Measurements from ENCODE around the gene GULP1. TPM values are rescaled to one million over a fixed set of nuclear protein-coding genes. Genes with fewer than 3 reads are reported as not detected.

GULP1 gene
- total and polyA plus RNA-seq, 7 experiments from 2014 or later: not detected

DNA sequence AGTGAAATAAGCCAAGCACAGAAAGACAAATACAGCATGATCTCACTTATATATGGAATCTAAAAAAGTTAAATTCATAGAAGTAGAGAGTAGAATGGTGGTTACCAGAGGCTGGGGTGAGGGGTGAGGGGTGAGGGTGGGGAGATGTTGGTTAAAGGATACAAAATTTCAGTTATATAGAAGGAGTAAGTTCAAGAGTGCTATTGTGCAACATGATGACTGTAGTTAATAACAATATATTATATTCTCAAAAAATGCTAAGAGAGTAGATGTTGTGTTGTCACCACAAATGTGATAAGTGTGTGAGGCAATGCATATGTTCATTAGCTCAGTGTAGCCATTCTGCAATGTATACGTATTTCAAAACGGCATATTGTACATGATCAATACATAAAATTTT, 26.4 kb upstream of the GULP1 start:
- H3K36me3 Mint-ChIP-seq: no peaks in the 10 kb centered on the region
- H3K4me3 Mint-ChIP-seq: no peak overlapping the region
- ATAC-seq (no peak), DNase-seq (no peak)
- Histone ChIP-seq H3K36me3 (ENCODE audit: control insufficient read depth in 2 of 3, insufficient read depth in 3 of 3, low read length in 3 of 3) (no peaks in the 10 kb centered on the region), H3K27me3 (ENCODE audit: control insufficient read depth in 2 of 2, insufficient read depth in 2 of 2, low read length in 2 of 2) (no peaks in the 10 kb centered on the region), H3K27ac (ENCODE audit: low read depth, low read length) (no peak overlapping the region), H3K4me3 (ENCODE audit: low read length) (no peak overlapping the region), H3K4me1 (ENCODE audit: control insufficient read depth in 2 of 2, insufficient read depth in 2 of 2, low read length in 2 of 2) (no peaks in the 10 kb centered on the region), H3K9me3 (ENCODE audit: control insufficient read depth in 2 of 3, low read length in 3 of 3) (no peaks in the 10 kb centered on the region)
- peaks cover 0 to 3% (median 0%) of the 10 kb centered on the region in 11 donors for H3K9me3 Mint-ChIP-seq
- intact Hi-C loops (cut with micrococcal nuclease): no loop called here
- H3K4me1 Mint-ChIP-seq: no peaks in the 10 kb centered on the region
- ChIA-PET CTCF (no interaction called here), POLR2A (no interaction called here)
- peaks cover 0 to 6% (median 0%) of the 10 kb centered on the region in 5 donors for H3K27me3 Mint-ChIP-seq
- no peak overlapping the region for H3K27ac Mint-ChIP-seq

DNA sequence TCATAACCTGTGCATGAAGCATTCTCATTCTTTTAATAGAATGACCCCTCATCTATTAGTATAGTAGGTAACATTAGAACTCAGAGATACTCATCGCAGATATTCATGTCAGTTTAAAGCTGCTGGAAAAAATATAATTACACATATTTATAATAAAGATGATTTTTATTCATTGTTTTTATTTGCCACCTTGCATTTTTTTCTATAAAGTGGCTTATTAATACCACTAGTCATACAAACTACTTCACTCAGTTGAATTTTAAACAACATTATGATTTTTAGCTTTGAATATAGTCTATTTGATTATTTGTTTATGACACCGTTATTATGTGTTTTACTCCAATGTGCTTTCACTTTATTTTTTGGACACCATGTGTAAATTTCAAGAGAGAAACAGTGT, 23.9 kb upstream of the GULP1 start:
- ATAC-seq (no peak), DNase-seq (no peak)
- Histone ChIP-seq H3K4me3 (ENCODE audit: low read length) (no peak overlapping the region), H3K4me1 (ENCODE audit: control insufficient read depth in 2 of 2, insufficient read depth in 2 of 2, low read length in 2 of 2) (no peaks in the 10 kb centered on the region), H3K27ac (ENCODE audit: low read depth, low read length) (no peak overlapping the region), H3K27me3 (ENCODE audit: control insufficient read depth in 2 of 2, insufficient read depth in 2 of 2, low read length in 2 of 2) (no peaks in the 10 kb centered on the region), H3K36me3 (ENCODE audit: control insufficient read depth in 2 of 3, insufficient read depth in 3 of 3, low read length in 3 of 3) (no peaks in the 10 kb centered on the region), H3K9me3 (ENCODE audit: control insufficient read depth in 2 of 3, low read length in 3 of 3) (no peaks in the 10 kb centered on the region)
- Mint-ChIP-seq H3K4me1 (no peaks in the 10 kb centered on the region), H3K9me3 (peaks cover 0 to 1% (median 0%) of the 10 kb centered on the region in 11 donors), H3K27ac (no peak overlapping the region), H3K4me3 (no peak overlapping the region), H3K36me3 (no peaks in the 10 kb centered on the region), H3K27me3 (no peaks in the 10 kb centered on the region)
- intact Hi-C loops (cut with micrococcal nuclease): no loop called here
- ChIA-PET CTCF (no interaction called here), POLR2A (no interaction called here)

DNA sequence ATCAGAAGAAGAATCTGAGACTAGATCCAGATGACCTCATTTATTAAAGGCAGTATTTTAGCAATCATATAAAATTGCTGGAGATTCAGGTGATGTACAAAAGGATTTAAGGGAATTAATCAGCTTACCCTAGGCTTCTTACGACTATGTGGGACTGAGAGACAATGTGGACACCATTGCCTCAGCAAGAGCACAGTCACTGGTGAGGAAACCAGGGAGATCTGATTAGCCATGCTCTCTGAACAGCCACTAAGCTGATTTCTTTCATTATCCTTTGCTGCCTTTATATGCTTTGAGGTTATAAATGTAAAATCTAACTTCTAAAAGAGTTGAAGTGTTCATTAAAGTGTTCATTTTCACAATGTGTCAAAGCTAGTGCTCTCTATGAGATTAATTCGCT, 22.7 kb upstream of the GULP1 start:
- no peaks in the 10 kb centered on the region for H3K4me1 Mint-ChIP-seq
- Histone ChIP-seq H3K27ac (ENCODE audit: low read depth, low read length) (no peak overlapping the region), H3K4me1 (ENCODE audit: control insufficient read depth in 2 of 2, insufficient read depth in 2 of 2, low read length in 2 of 2) (no peaks in the 10 kb centered on the region), H3K36me3 (ENCODE audit: control insufficient read depth in 2 of 3, insufficient read depth in 3 of 3, low read length in 3 of 3) (no peaks in the 10 kb centered on the region), H3K27me3 (ENCODE audit: control insufficient read depth in 2 of 2, insufficient read depth in 2 of 2, low read length in 2 of 2) (no peaks in the 10 kb centered on the region), H3K9me3 (ENCODE audit: control insufficient read depth in 2 of 3, low read length in 3 of 3) (no peaks in the 10 kb centered on the region), H3K4me3 (ENCODE audit: low read length) (no peak overlapping the region)
- CTCF ChIA-PET: no interaction called here
- ATAC-seq (no peak), DNase-seq (no peak)
- H3K27me3 Mint-ChIP-seq: no peaks in the 10 kb centered on the region
- intact Hi-C loops (cut with micrococcal nuclease): no loop called here
- POLR2A ChIA-PET: no interaction called here
- H3K9me3 Mint-ChIP-seq: peaks cover 0 to 1% (median 0%) of the 10 kb centered on the region in 11 donors
- H3K36me3 Mint-ChIP-seq: no peaks in the 10 kb centered on the region
- no peak overlapping the region for H3K27ac Mint-ChIP-seq
- no peak overlapping the region for H3K4me3 Mint-ChIP-seq

DNA sequence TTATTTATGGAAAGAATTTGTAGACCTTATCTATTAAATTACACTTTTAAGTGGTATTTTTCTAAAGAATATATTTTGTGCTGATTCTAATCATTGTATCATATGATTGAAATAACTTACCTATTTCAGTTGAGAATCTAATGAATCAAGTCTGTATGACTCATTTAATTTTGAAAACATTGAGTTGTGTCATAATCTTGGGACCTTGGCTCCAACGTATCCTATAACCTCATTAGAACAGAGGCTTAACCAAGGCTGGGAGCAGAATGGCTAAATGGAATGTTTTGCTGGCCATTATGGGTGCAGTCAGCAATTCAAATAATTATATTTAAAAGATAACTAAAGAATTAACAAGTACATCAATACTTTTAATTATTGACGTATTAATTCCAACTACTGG, 19.6 kb upstream of the GULP1 start:
- POLR2A ChIA-PET: no interaction called here
- H3K27me3 ChIP-seq (ENCODE audit: control insufficient read depth in 2 of 2, insufficient read depth in 2 of 2, low read length in 2 of 2): no peaks in the 10 kb centered on the region
- DNase-seq (no peak), ATAC-seq (no peak)
- no peaks in the 10 kb centered on the region for H3K9me3 ChIP-seq (ENCODE audit: control insufficient read depth in 2 of 3, low read length in 3 of 3)
- no peaks in the 10 kb centered on the region for H3K36me3 ChIP-seq (ENCODE audit: control insufficient read depth in 2 of 3, insufficient read depth in 3 of 3, low read length in 3 of 3)
- H3K4me1 Mint-ChIP-seq: no peaks in the 10 kb centered on the region
- no peak overlapping the region for H3K4me3 ChIP-seq (ENCODE audit: low read length)
- H3K4me3 Mint-ChIP-seq: no peak overlapping the region
- H3K36me3 Mint-ChIP-seq: no peaks in the 10 kb centered on the region
- no peaks in the 10 kb centered on the region for H3K4me1 ChIP-seq (ENCODE audit: control insufficient read depth in 2 of 2, insufficient read depth in 2 of 2, low read length in 2 of 2)
- H3K27me3 Mint-ChIP-seq: no peaks in the 10 kb centered on the region
- CTCF ChIA-PET: no interaction called here
- H3K27ac Mint-ChIP-seq: no peak overlapping the region
- intact Hi-C loops (cut with micrococcal nuclease): no loop called here
- peaks cover 0 to 2% (median 0%) of the 10 kb centered on the region in 11 donors for H3K9me3 Mint-ChIP-seq
- H3K27ac ChIP-seq (ENCODE audit: low read depth, low read length): no peak overlapping the region

DNA sequence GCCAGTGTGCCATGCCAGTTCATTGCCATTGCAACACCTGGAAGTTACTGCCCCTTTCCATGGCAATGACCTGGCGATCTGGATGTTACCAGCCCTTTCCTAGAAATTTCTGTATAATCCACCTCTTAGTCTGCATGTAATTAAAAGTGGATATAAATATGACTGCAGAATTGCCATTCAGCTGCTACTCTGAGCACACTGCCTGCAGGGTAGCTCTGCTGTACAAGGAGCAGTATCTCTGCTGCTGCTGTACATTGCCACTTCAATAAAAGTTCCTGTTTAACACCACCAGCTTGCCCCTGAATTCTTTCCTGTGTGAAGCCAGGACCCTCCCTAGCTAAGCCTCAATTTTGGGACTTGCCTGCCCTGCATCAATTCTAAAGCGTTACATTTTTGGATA, 17.4 kb upstream of the GULP1 start:
- Histone ChIP-seq H3K27me3 (ENCODE audit: control insufficient read depth in 2 of 2, insufficient read depth in 2 of 2, low read length in 2 of 2) (no peaks in the 10 kb centered on the region), H3K27ac (ENCODE audit: low read depth, low read length) (no peak overlapping the region), H3K4me3 (ENCODE audit: low read length) (no peak overlapping the region), H3K4me1 (ENCODE audit: control insufficient read depth in 2 of 2, insufficient read depth in 2 of 2, low read length in 2 of 2) (no peaks in the 10 kb centered on the region), H3K9me3 (ENCODE audit: control insufficient read depth in 2 of 3, low read length in 3 of 3) (no peaks in the 10 kb centered on the region), H3K36me3 (ENCODE audit: control insufficient read depth in 2 of 3, insufficient read depth in 3 of 3, low read length in 3 of 3) (no peaks in the 10 kb centered on the region)
- H3K27me3 Mint-ChIP-seq: no peaks in the 10 kb centered on the region
- no peak for ATAC-seq
- peaks cover 0 to 2% (median 0%) of the 10 kb centered on the region in 11 donors for H3K9me3 Mint-ChIP-seq
- POLR2A ChIA-PET: no interaction called here
- DNase-seq: no peak
- H3K36me3 Mint-ChIP-seq: no peaks in the 10 kb centered on the region
- intact Hi-C loops (cut with micrococcal nuclease): no loop called here
- CTCF ChIA-PET: no interaction called here
- no peak overlapping the region for H3K4me3 Mint-ChIP-seq
- H3K27ac Mint-ChIP-seq: no peak overlapping the region
- H3K4me1 Mint-ChIP-seq: no peaks in the 10 kb centered on the region

DNA sequence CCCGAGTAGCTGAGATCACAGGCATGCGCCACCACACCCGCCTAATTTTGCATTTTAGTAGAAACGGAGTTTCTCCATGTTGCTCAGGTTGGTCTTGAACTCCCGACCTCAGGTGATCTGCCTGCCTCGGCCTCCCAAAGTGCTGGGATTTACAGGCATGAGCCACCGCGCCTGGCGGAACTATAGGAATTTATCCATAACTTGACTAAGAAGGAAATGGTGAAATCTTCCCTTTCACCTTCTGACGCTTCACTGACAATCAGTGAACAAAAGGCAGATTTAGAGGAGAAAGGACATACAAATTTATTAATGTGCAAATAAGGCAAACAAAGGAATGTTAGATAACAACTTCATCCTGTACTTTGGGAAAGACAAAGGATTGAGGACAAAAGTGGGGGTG, 15.4 kb upstream of the GULP1 start:
- intact Hi-C loops (cut with micrococcal nuclease): no loop called here
- Histone ChIP-seq H3K4me3 (ENCODE audit: low read length) (no peak overlapping the region), H3K9me3 (ENCODE audit: control insufficient read depth in 2 of 3, low read length in 3 of 3) (no peaks in the 10 kb centered on the region), H3K27me3 (ENCODE audit: control insufficient read depth in 2 of 2, insufficient read depth in 2 of 2, low read length in 2 of 2) (no peaks in the 10 kb centered on the region), H3K4me1 (ENCODE audit: control insufficient read depth in 2 of 2, insufficient read depth in 2 of 2, low read length in 2 of 2) (no peaks in the 10 kb centered on the region), H3K36me3 (ENCODE audit: control insufficient read depth in 2 of 3, insufficient read depth in 3 of 3, low read length in 3 of 3) (no peaks in the 10 kb centered on the region), H3K27ac (ENCODE audit: low read depth, low read length) (no peak overlapping the region)
- DNase-seq: no peak
- no peaks in the 10 kb centered on the region for H3K4me1 Mint-ChIP-seq
- ChIA-PET CTCF (no interaction called here), POLR2A (no interaction called here)
- no peak for ATAC-seq
- no peak overlapping the region for H3K27ac Mint-ChIP-seq
- no peaks in the 10 kb centered on the region for H3K36me3 Mint-ChIP-seq
- no peak overlapping the region for H3K4me3 Mint-ChIP-seq
- H3K9me3 Mint-ChIP-seq: peaks cover 0 to 2% (median 0%) of the 10 kb centered on the region in 11 donors
- H3K27me3 Mint-ChIP-seq: no peaks in the 10 kb centered on the region

DNA sequence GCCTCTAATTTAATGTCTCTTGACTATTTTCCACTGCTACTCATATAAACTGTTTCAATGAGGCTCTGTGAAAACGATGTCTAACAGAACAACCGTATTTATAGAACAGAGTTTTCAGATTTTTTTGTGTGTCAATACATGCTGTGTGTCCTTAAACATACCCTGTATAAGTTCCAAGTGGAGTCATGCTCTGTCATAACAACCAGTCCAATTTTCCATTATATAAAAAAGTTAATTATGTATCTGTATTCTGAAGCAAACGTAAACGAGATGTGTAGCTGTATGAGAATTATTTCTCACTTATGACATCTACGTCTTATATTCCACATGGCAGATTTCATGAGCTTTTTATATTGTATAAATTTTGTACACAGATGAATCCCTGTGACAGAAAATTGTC, 13.9 kb upstream of the GULP1 start:
- Histone ChIP-seq H3K27me3 (ENCODE audit: control insufficient read depth in 2 of 2, insufficient read depth in 2 of 2, low read length in 2 of 2) (no peaks in the 10 kb centered on the region), H3K4me1 (ENCODE audit: control insufficient read depth in 2 of 2, insufficient read depth in 2 of 2, low read length in 2 of 2) (no peaks in the 10 kb centered on the region), H3K27ac (ENCODE audit: low read depth, low read length) (no peak overlapping the region), H3K9me3 (ENCODE audit: control insufficient read depth in 2 of 3, low read length in 3 of 3) (no peaks in the 10 kb centered on the region), H3K4me3 (ENCODE audit: low read length) (no peak overlapping the region), H3K36me3 (ENCODE audit: control insufficient read depth in 2 of 3, insufficient read depth in 3 of 3, low read length in 3 of 3) (no peaks in the 10 kb centered on the region)
- H3K27ac Mint-ChIP-seq: no peak overlapping the region
- CTCF ChIA-PET: no interaction called here
- intact Hi-C loops (cut with micrococcal nuclease): no loop called here
- peaks cover 0 to 3% (median 0%) of the 10 kb centered on the region in 11 donors for H3K9me3 Mint-ChIP-seq
- no peaks in the 10 kb centered on the region for H3K36me3 Mint-ChIP-seq
- DNase-seq (no peak), ATAC-seq (no peak)
- POLR2A ChIA-PET: no interaction called here
- H3K4me3 Mint-ChIP-seq: no peak overlapping the region
- no peaks in the 10 kb centered on the region for H3K27me3 Mint-ChIP-seq
- H3K4me1 Mint-ChIP-seq: no peaks in the 10 kb centered on the region
